ENCODE measurements around the gene NRG4.
"Not testable (repeated sequence)": the region's sequence is repeated elsewhere in the genome, so short reads cannot be mapped to it uniquely, and the experiment has no call there.

The NRG4 gene

GRCh38 chr15:75992897-75993296 lies 19.3 kb downstream of the NRG4 start:
- DNase-seq = no peak

- no peak for DNase-seq
Measured at GRCh38 chr15:75989875-75990274, 22.3 kb downstream of the NRG4 start.

- DNase-seq = no peak
Measured at GRCh38 chr15:75989045-75989444, 23.2 kb downstream of the NRG4 start.

- DNase-seq = no peak
Measured at GRCh38 chr15:75985971-75986370, 26.3 kb downstream of the NRG4 start.

- not testable (repeated sequence) for DNase-seq
Measured at GRCh38 chr15:75984706-75985105, 27.5 kb downstream of the NRG4 start.

GRCh38 chr15:75982468-75982867 lies 29.8 kb downstream of the NRG4 start:
- DNase-seq = no peak

- no peak for DNase-seq
Measured at GRCh38 chr15:75981149-75981815, 30.9 kb downstream of the NRG4 start.

- not testable (repeated sequence) for DNase-seq
Measured at GRCh38 chr15:75976766-75977165, 35.5 kb downstream of the NRG4 start.

GRCh38 chr15:75966073-75966472 lies 46.2 kb downstream of the NRG4 start:
- no peak for DNase-seq

- DNase-seq = no peak
Measured at GRCh38 chr15:75961331-75961730, 50.9 kb downstream of the NRG4 start.

- DNase-seq = no peak
Measured at GRCh38 chr15:75955720-75956119, 56.5 kb downstream of the NRG4 start.

GRCh38 chr15:75952525-75952924 lies 59.7 kb downstream of the NRG4 start:
- DNase-seq = no peak

GRCh38 chr15:75948761-75949296 lies 63.4 kb downstream of the NRG4 start:
- no peak for DNase-seq

GRCh38 chr15:75947092-75947491 lies 65.1 kb downstream of the NRG4 start:
- DNase-seq = no peak

GRCh38 chr15:75945953-75946352 lies 66.3 kb downstream of the NRG4 start:
- no peak for DNase-seq

GRCh38 chr15:75943713-75944215 lies 68.5 kb downstream of the NRG4 start:
- no peak for DNase-seq

GRCh38 chr15:75943246-75943645 lies 69.0 kb downstream of the NRG4 start:
- DNase-seq = no peak

- DNase-seq = no peak
Measured at GRCh38 chr15:75942464-75942863, 69.8 kb downstream of the NRG4 start.

GRCh38 chr15:75930866-75931265 lies 81.4 kb downstream of the NRG4 start:
- no peak for DNase-seq

GRCh38 chr15:75929799-75930565 lies 82.2 kb downstream of the NRG4 start:
- no peak for DNase-seq

- DNase-seq = no peak
Measured at GRCh38 chr15:75928680-75929608, 83.3 kb downstream of the NRG4 start.

GRCh38 chr15:75927601-75928000 lies 84.6 kb downstream of the NRG4 start:
- DNase-seq = no peak

GRCh38 chr15:75926931-75927330 lies 85.3 kb downstream of the NRG4 start:
- DNase-seq = no peak
